A673 (cell line): Measurements from ENCODE around the gene ORC4. TPM values are rescaled to one million over a fixed set of nuclear protein-coding genes. Genes with fewer than 3 reads are reported as not detected.

Source experiments
- BruUV-seq: library from RNA; stranded (reverse); fragments of 400-500 nt; replicated peaks from 2 replicates; lab custom pipeline; 2021; lab: Mats Ljungman, UMichigan
- CTCF ChIA-PET: fragments of 300-600 bp; sonication (Branson Sonifier 250); formaldehyde crosslinking; loops from one replicate; lab custom pipeline; 2022; ENCODE audit warnings: antibody characterized with exemption; lab: Charles Lee
- POLR2A ChIA-PET: fragments of 300-600 bp; sonication (Branson Sonifier 250); formaldehyde crosslinking; loops from one replicate; lab custom pipeline; 2022; ENCODE audit warnings: antibody characterized with exemption; ENCODE audit not compliant: low non-redundant PET; lab: Charles Lee
- DNase-seq: peaks from one replicate; pipeline ENCODE4 v3.0.0-alpha.2; 2015; ENCODE audit warnings: low spot score
- H3K27ac ChIP-seq: fragments of 200-600 bp; sonication (generic); 2 replicates; pipeline ENCODE4 v1.5.1; 2016; ENCODE audit warnings: mixed run types, low read depth, mild to moderate bottlenecking, mixed read lengths, antibody characterized with exemption, low read length; ENCODE audit not compliant: poor library complexity, severe bottlenecking
- H3K27me3 ChIP-seq: fragments of 200-600 bp; sonication (generic); replicated peaks from 2 replicates; pipeline ENCODE4 v1.6.1; 2017; ENCODE audit warnings: mixed run types, low read depth, mild to moderate bottlenecking, mixed read lengths, antibody characterized with exemption, low read length; ENCODE audit not compliant: insufficient read depth, poor library complexity
- H3K36me3 ChIP-seq: fragments of 200-600 bp; sonication (generic); 2 replicates; pipeline ENCODE4 v1.6.1; 2016; ENCODE audit warnings: mixed run types, mild to moderate bottlenecking, mixed read lengths, antibody characterized with exemption, low read length; ENCODE audit not compliant: insufficient read depth, poor library complexity, severe bottlenecking
- H3K4me1 ChIP-seq: fragments of 200-600 bp; sonication (generic); 2 replicates; pipeline ENCODE4 v1.6.1; 2017; ENCODE audit warnings: mixed run types, mild to moderate bottlenecking, mixed read lengths, antibody characterized with exemption, low read length; ENCODE audit not compliant: insufficient read depth, poor library complexity, severe bottlenecking
- H3K4me3 ChIP-seq: fragments of 200-600 bp; sonication (generic); 2 replicates; pipeline ENCODE4 v1.5.1; 2016; ENCODE audit warnings: low read depth, mixed run types, mild to moderate bottlenecking, mixed read lengths, low read length; ENCODE audit not compliant: poor library complexity, severe bottlenecking
- H3K9me3 ChIP-seq: fragments of 200-600 bp; sonication (generic); 2 replicates; pipeline ENCODE4 v1.6.1; 2016; ENCODE audit warnings: mixed run types, low read depth, mild to moderate bottlenecking, mixed read lengths, antibody characterized with exemption, low read length; ENCODE audit not compliant: poor library complexity, severe bottlenecking
- EZH2 ChIP-seq: fragments of 200-600 bp; sonication (generic); IDR thresholded peaks from 2 replicates; pipeline ENCODE4 v1.6.1; 2017; ENCODE audit warnings: borderline replicate concordance, low read depth, mild to moderate bottlenecking, mixed read lengths, antibody characterized with exemption, low read length; ENCODE audit not compliant: poor library complexity, severe bottlenecking
- intact Hi-C: fragments of 100-400 bp; cut with micrococcal nuclease; formaldehyde crosslinking; loops from one replicate; pipeline ENCODE4 v1.10.0; 2022; ENCODE audit not compliant: unreplicated experiment
- total RNA-seq: library from RNA; stranded (reverse); gene quantifications from 2 replicates; pipeline ENCODE4 v1.2.3, GENCODE V29; 2021
- TF ChIP-seq, protein P1 (sequence below): fragments of 300-800, 200-600 bp; sonication (generic); conservative IDR thresholded peaks from 2 replicates; pipeline ENCODE4 v1.5.1; 2017; ENCODE audit warnings: low read depth, mild to moderate bottlenecking, antibody characterized with exemption, low read length, moderate library complexity, mixed read lengths

The ORC4 gene
- total RNA-seq, 1 experiment from 2014 or later, result 63.5 TPM

DNA sequence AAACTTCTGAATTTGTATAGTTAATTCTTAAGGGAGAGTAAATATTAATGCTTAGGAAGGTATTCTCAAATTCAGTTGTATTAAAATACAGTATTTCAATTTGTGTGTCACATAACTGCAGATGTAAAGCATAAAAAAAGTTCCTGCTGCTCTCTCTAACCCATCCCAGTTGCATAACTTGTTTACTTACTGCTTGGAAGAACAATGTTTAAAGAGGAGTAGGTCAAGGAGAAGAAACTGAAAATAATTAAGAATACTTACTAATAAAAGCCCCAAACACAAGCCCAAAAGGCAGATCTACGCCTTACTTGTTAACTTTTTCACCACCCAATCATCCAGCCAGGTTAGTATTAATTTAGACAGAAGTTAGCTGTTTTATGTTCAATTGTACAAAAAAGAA is 81.2 kb downstream of the ORC4 start:
- no peak overlapping the region for H3K27ac ChIP-seq
- H3K36me3 ChIP-seq, result peaks cover 30% of the 10 kb centered on the region
- CTCF ChIA-PET, result no interaction called here
- no TSS peak for BruUV-seq
- TF ChIP-seq, protein P1, sequence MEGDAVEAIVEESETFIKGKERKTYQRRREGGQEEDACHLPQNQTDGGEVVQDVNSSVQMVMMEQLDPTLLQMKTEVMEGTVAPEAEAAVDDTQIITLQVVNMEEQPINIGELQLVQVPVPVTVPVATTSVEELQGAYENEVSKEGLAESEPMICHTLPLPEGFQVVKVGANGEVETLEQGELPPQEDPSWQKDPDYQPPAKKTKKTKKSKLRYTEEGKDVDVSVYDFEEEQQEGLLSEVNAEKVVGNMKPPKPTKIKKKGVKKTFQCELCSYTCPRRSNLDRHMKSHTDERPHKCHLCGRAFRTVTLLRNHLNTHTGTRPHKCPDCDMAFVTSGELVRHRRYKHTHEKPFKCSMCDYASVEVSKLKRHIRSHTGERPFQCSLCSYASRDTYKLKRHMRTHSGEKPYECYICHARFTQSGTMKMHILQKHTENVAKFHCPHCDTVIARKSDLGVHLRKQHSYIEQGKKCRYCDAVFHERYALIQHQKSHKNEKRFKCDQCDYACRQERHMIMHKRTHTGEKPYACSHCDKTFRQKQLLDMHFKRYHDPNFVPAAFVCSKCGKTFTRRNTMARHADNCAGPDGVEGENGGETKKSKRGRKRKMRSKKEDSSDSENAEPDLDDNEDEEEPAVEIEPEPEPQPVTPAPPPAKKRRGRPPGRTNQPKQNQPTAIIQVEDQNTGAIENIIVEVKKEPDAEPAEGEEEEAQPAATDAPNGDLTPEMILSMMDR, result no peak
- TF ChIP-seq EZH2, result no peak
- no peaks in the 10 kb centered on the region for H3K9me3 ChIP-seq
- H3K4me1 ChIP-seq, result no peaks in the 10 kb centered on the region
- DNase-seq, result no peak
- no peak overlapping the region for H3K4me3 ChIP-seq
- no peaks in the 10 kb centered on the region for H3K27me3 ChIP-seq
- intact Hi-C loops, result loop anchor here (5.0 kb wide), 1 partner anchor 1053 kb away; no protein-coding TSS in a partner anchor
- POLR2A ChIA-PET, result no interaction called here

DNA sequence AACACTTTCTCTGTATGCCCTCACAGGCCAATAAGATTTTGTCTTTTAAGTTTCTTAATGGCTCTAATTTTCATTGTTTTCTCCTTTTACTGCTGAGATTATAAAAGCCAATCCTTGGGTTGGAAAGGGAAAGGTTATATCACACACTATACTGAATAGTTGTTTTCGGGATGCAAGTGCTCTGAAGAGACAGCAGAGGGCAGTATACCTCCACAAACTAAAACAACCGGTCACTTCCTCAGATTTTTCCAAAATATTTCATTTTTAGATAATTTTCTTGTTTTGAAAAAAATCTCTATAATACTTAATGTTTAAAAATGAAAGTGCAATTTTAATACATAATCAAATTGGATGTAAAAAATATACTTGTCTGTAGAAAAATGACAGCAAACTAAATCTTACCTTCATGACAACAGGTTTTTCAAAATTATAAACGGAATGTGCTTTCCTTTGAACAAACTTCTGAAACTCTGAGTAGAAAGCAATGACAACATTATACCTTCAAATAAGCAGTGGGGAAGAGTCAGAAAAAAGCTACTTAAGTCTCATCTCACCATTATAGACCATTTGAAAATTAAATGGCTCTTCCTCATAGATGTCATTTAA is 82.7 kb downstream of the ORC4 start:
- peaks cover 30% of the 10 kb centered on the region for H3K36me3 ChIP-seq
- H3K4me1 ChIP-seq, result no peaks in the 10 kb centered on the region
- no peaks in the 10 kb centered on the region for H3K9me3 ChIP-seq
- TF ChIP-seq EZH2, result no peak
- TF ChIP-seq, protein P1, result peak; percentile 88
- H3K27ac ChIP-seq, result no peak overlapping the region
- no peak overlapping the region for H3K4me3 ChIP-seq
- intact Hi-C loops, result loop anchor here (1.0 to 5.0 kb wide), 3 partner anchors 263 to 1054 kb away; no protein-coding TSS in a partner anchor
- no peaks in the 10 kb centered on the region for H3K27me3 ChIP-seq
- ChIA-PET POLR2A (no interaction called here), CTCF (no interaction called here)
- BruUV-seq, result no TSS peak
- DNase-seq, result peak; percentile 52

DNA sequence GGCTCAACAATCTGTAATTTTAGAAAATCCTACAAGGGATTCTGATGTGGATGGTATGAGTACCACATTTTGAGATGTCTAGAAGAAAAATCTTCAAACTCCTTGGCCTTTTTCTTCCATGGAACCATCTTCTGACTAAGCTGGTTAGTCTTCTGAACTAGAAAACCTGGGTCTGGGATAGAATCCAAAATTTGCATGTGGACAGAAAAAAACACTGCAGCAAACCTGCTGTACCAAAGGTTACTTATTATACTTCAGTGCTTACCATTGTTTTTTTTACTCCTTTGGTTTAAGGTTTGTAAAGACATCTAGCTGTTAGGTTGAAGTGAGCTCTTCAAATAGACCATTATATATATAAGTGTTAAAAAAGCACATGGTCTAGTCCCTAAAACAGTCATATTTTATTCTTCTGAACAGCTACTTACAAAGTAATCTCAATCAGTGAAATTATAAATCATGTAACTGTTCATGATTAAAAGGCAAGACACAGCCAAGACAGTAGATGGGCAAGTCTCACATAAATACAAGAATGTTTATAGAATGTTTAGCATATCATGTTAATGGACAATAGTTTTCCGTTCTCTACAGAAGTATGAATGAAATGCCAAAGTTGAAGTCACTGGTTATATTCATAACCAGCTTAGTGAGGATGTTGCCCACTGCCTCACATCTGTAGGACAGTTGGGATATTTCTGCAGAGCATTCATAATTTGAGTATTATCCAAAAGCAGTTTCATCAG is 85.5 kb downstream of the ORC4 start:
- Histone ChIP-seq H3K4me3 (no peak overlapping the region), H3K36me3 (peaks cover 34% of the 10 kb centered on the region), H3K27ac (no peak overlapping the region), H3K4me1 (no peaks in the 10 kb centered on the region), H3K9me3 (no peaks in the 10 kb centered on the region), H3K27me3 (no peaks in the 10 kb centered on the region)
- TF ChIP-seq, protein P1, result no peak
- no peak for TF ChIP-seq EZH2
- intact Hi-C loops, result loop anchor here (5.0 kb wide), 1 partner anchor 1057 kb away; no protein-coding TSS in a partner anchor
- no TSS peak for BruUV-seq
- no peak for DNase-seq
- ChIA-PET POLR2A (interaction anchor here (0.9 kb wide), 1 partner anchor 14 kb away, joined by 3 read pairs; no protein-coding TSS in a partner anchor), CTCF (no interaction called here)
